HepG2 (cell line): ENCODE measurements around the gene P4HB. TPM values are rescaled to one million over a fixed set of nuclear protein-coding genes. Genes with fewer than 3 reads are reported as not detected.
A peak's percentile ranks its signal among the peaks of the same experiment; 100 is the strongest.

ENCODE experiments used
- ADNP ChIP-seq: sonication (generic); formaldehyde crosslinking; IDR thresholded peaks from 2 replicates; pipeline ENCODE4 v1.4.0; 2020; ENCODE audit warnings: missing genetic modification reagents
- BHLHE40 ChIP-seq: IDR thresholded peaks from 2 replicates; pipeline ENCODE4 v1.6.1; 2011; ENCODE audit warnings: low read length, improper control_type of control experiment
- BORCS8-MEF2B ChIP-seq: sonication (generic); formaldehyde crosslinking; IDR thresholded peaks from 2 replicates; pipeline ENCODE4 v1.8.0; 2022; ENCODE audit warnings: mild to moderate bottlenecking, missing genetic modification reagents
- FOXJ3 ChIP-seq: sonication (generic); formaldehyde crosslinking; IDR thresholded peaks from 2 replicates; pipeline ENCODE4 v1.4.0; 2020; ENCODE audit warnings: missing genetic modification reagents, mild to moderate bottlenecking, borderline replicate concordance
- HDAC2 ChIP-seq: sonication (generic); formaldehyde crosslinking; IDR thresholded peaks from 2 replicates; pipeline ENCODE4 v1.4.0; 2020; ENCODE audit warnings: missing genetic modification reagents
- HNRNPK ChIP-seq: fragments of 200-400 bp; formaldehyde crosslinking; IDR thresholded peaks from 2 replicates; pipeline ENCODE4 v1.6.1; 2018; ENCODE audit warnings: low read length, low read depth, moderate library complexity, mild to moderate bottlenecking; ENCODE audit not compliant: poor library complexity, severe bottlenecking
- HNRNPLL ChIP-seq: fragments of 200-400 bp; formaldehyde crosslinking; IDR thresholded peaks from 2 replicates; pipeline ENCODE4 v1.6.1; 2017; ENCODE audit warnings: mild to moderate bottlenecking, low read depth, low read length; ENCODE audit not compliant: poor library complexity, severe bottlenecking
- HOXA3 ChIP-seq: sonication (generic); formaldehyde crosslinking; IDR thresholded peaks from 2 replicates; pipeline ENCODE4 v1.5.0; 2020; ENCODE audit warnings: missing genetic modification reagents
- MTA3 ChIP-seq: sonication (generic); formaldehyde crosslinking; IDR thresholded peaks from 2 replicates; pipeline ENCODE4 v1.4.0; 2020; ENCODE audit warnings: missing genetic modification reagents
- MTF2 ChIP-seq: sonication (generic); formaldehyde crosslinking; IDR thresholded peaks from 2 replicates; pipeline ENCODE4 v1.5.0; 2020; ENCODE audit warnings: missing genetic modification reagents, borderline replicate concordance
- MYC ChIP-seq: sonication (generic); formaldehyde crosslinking; IDR thresholded peaks from 2 replicates; pipeline ENCODE4 v1.9.0; 2021; ENCODE audit warnings: missing genetic modification reagents, borderline replicate concordance
- SCMH1 ChIP-seq: sonication (generic); formaldehyde crosslinking; IDR thresholded peaks from 2 replicates; pipeline ENCODE4 v1.9.0; 2021; ENCODE audit warnings: missing genetic modification reagents, mild to moderate bottlenecking, borderline replicate concordance
- TCF12 ChIP-seq, 2 experiments: fragments of 450-650 bp in 1 of 2; sonication (generic) in 1 of 2; formaldehyde crosslinking in 1 of 2; IDR thresholded peaks; 2 replicates each; pipeline versions ENCODE4 v1.6.1 to v1.8.0; 2017 to 2022; ENCODE audit warnings: antibody characterized with exemption in 1 of 2, mild to moderate bottlenecking in 1 of 2, missing genetic modification reagents in 1 of 2, moderate library complexity in 1 of 2
- TMF1 ChIP-seq: sonication (generic); formaldehyde crosslinking; IDR thresholded peaks from 2 replicates; pipeline ENCODE4 v1.8.1; 2022; ENCODE audit warnings: low read depth, missing genetic modification reagents
- ZBTB20 ChIP-seq: sonication (generic); formaldehyde crosslinking; IDR thresholded peaks from 2 replicates; pipeline ENCODE4 v1.8.1; 2023; ENCODE audit warnings: missing genetic modification reagents, low read depth, mild to moderate bottlenecking, borderline replicate concordance
- ZFP90 ChIP-seq: sonication (generic); formaldehyde crosslinking; IDR thresholded peaks from 2 replicates; pipeline ENCODE4 v1.8.0; 2022; ENCODE audit warnings: missing genetic modification reagents, mild to moderate bottlenecking, inconsistent platforms, borderline replicate concordance
- ZNF260 ChIP-seq: sonication (generic); formaldehyde crosslinking; IDR thresholded peaks from 2 replicates; pipeline ENCODE4 v1.4.0; 2020; ENCODE audit warnings: missing genetic modification reagents, low read depth, mild to moderate bottlenecking, borderline replicate concordance
- ZNF605 ChIP-seq: sonication (generic); formaldehyde crosslinking; IDR thresholded peaks from 2 replicates; pipeline ENCODE4 v1.8.0; 2022; ENCODE audit warnings: mild to moderate bottlenecking, missing genetic modification reagents
- ZNF720 ChIP-seq: sonication (generic); formaldehyde crosslinking; IDR thresholded peaks from 2 replicates; pipeline ENCODE4 v1.4.0; 2020; ENCODE audit warnings: missing genetic modification reagents
- ZNF746 ChIP-seq: sonication (generic); formaldehyde crosslinking; IDR thresholded peaks from 2 replicates; pipeline ENCODE4 v1.8.0; 2022; ENCODE audit warnings: mild to moderate bottlenecking, missing genetic modification reagents
- ZNF766 ChIP-seq: sonication (generic); formaldehyde crosslinking; IDR thresholded peaks from 2 replicates; pipeline ENCODE4 v1.5.0; 2020; ENCODE audit warnings: missing genetic modification reagents, borderline replicate concordance
- ZNF773 ChIP-seq: sonication (generic); formaldehyde crosslinking; IDR thresholded peaks from 2 replicates; pipeline ENCODE4 v1.4.0; 2020; ENCODE audit warnings: missing genetic modification reagents, borderline replicate concordance
- polyA plus RNA-seq, 8 experiments: library from polyadenylated mRNA; depleted of rRNA in 3 of 8; stranded (reverse) in 7 of 8; unstranded in 1 of 8; fragments of >200 nt; fragmentation: Illumina TruSeq in 4 of 8; extraction: Trizol in 4 of 8; gene quantifications; 2 replicates each; pipeline versions ENCODE4 v1.2.1 to v1.2.3, GENCODE V29; 2011 to 2016; ENCODE audit warnings: low read depth in 4 of 8, missing spikeins in 1 of 8, mixed read lengths in 1 of 8; ENCODE audit not compliant: insufficient read depth in 1 of 8
- total RNA-seq, 5 experiments: library from RNA; depleted of rRNA; stranded (reverse); fragments of >200 nt; fragmentation: Illumina TruSeq; extraction: Trizol; gene quantifications; 2 replicates each; pipeline ENCODE4 v1.2.3, GENCODE V29; 2016; ENCODE audit warnings: low read depth in 1 of 5
- TF ChIP-seq, protein P1 (sequence below): sonication (generic); formaldehyde crosslinking; IDR thresholded peaks from 2 replicates; pipeline ENCODE4 v1.4.0; 2020; ENCODE audit warnings: low read depth, missing genetic modification reagents
- TF ChIP-seq, protein P2 (sequence below): sonication (generic); formaldehyde crosslinking; IDR thresholded peaks from 2 replicates; pipeline ENCODE4 v1.5.1; 2020; ENCODE audit warnings: mild to moderate bottlenecking, missing genetic modification reagents, moderate library complexity

Gene P4HB
- total and polyA plus RNA-seq, 2 of the 13 experiments (the other 11 are each of a cell fraction or from before 2014, with no cell fraction given), result 185 to 782 TPM

DNA sequence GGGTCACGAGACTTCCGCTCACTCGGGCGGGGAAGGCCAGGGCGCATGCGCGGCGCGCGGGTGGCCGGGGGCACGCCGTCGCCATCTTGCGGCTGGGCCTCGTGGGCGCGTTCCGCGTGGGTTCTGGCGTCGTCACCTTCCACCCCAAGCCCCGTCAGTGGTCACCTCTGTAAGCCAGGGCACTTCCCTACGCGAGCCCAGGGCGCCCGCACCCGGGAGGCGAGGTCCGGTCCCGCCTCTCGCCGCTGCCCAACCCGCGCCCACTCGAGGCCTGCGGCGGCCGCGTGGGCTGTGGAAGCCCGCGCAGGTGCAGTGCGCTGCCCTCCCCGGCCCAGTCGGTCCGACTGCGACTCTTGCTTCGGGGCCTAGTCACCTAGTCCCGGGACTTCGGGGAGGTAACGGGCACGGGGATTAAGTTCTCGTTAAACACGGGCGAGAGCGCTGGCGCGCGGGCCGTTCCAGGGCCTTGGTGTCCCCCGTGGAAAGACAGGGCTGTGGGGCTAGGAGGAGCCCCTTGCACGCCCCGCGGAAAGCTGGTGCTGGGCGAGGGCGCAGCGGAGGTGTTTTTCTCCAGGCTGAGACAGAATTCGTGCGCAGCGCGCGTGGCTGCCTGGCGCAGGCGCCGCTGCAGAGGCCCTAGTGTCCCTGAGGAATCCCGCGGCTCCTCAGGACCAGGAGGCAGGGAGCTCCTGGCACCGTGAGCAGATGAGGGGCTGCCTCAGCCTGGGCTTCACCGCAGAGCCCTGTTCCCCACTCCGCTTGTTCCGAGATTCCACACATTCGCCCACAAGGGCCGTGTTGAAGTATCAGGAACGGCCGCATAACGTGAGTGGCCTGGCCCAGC is 11.3 kb upstream of the P4HB start (continued):
- TF ChIP-seq, protein P1, sequence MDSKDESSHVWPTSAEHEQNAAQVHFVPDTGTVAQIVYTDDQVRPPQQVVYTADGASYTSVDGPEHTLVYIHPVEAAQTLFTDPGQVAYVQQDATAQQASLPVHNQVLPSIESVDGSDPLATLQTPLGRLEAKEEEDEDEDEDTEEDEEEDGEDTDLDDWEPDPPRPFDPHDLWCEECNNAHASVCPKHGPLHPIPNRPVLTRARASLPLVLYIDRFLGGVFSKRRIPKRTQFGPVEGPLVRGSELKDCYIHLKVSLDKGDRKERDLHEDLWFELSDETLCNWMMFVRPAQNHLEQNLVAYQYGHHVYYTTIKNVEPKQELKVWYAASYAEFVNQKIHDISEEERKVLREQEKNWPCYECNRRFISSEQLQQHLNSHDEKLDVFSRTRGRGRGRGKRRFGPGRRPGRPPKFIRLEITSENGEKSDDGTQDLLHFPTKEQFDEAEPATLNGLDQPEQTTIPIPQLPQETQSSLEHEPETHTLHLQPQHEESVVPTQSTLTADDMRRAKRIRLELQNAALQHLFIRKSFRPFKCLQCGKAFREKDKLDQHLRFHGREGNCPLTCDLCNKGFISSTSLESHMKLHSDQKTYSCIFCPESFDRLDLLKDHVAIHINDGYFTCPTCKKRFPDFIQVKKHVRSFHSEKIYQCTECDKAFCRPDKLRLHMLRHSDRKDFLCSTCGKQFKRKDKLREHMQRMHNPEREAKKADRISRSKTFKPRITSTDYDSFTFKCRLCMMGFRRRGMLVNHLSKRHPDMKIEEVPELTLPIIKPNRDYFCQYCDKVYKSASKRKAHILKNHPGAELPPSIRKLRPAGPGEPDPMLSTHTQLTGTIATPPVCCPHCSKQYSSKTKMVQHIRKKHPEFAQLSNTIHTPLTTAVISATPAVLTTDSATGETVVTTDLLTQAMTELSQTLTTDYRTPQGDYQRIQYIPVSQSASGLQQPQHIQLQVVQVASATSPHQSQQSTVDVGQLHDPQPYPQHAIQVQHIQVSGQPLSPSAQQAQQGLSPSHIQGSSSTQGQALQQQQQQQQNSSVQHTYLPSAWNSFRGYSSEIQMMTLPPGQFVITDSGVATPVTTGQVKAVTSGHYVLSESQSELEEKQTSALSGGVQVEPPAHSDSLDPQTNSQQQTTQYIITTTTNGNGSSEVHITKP (CRISPR knock-in tag), result no peak
- TF ChIP-seq MTA3 (CRISPR knock-in tag) (no peak), FOXJ3 (CRISPR knock-in tag) (no peak), BHLHE40 (peak; percentile 99), TCF12 (IDR thresholded peaks at IDR 0.05) (no peak), TCF12 (CRISPR knock-in tag; IDR thresholded peaks at IDR 0.05) (peak; percentile 88; the same call in 1 of the 2 replicates), SCMH1 (CRISPR knock-in tag) (no peak), BORCS8-MEF2B (CRISPR knock-in tag) (peak; percentile 95), ZNF773 (CRISPR knock-in tag) (no peak; the same call in 1 of the 2 replicates), ZNF605 (CRISPR knock-in tag) (peak; percentile 28; the same call in 1 of the 2 replicates), ZNF766 (CRISPR knock-in tag) (peak; percentile 89), HOXA3 (CRISPR knock-in tag) (peak; percentile 98), ZBTB20 (CRISPR knock-in tag) (peak; percentile 53), ZNF720 (CRISPR knock-in tag) (no peak), ZFP90 (CRISPR knock-in tag) (peak; percentile 78), MYC (peak; percentile 100), HNRNPLL (peak; percentile 72), ZNF746 (CRISPR knock-in tag) (peak; percentile 69; the same call in 1 of the 2 replicates), HDAC2 (CRISPR knock-in tag) (peak; percentile 96), ADNP (no peak), MTF2 (no peak), HNRNPK (peak; percentile 67), ZNF260 (CRISPR knock-in tag) (no peak), TMF1 (CRISPR knock-in tag) (peak; percentile 88; the same call in 1 of the 2 replicates)
- TF ChIP-seq, protein P2, sequence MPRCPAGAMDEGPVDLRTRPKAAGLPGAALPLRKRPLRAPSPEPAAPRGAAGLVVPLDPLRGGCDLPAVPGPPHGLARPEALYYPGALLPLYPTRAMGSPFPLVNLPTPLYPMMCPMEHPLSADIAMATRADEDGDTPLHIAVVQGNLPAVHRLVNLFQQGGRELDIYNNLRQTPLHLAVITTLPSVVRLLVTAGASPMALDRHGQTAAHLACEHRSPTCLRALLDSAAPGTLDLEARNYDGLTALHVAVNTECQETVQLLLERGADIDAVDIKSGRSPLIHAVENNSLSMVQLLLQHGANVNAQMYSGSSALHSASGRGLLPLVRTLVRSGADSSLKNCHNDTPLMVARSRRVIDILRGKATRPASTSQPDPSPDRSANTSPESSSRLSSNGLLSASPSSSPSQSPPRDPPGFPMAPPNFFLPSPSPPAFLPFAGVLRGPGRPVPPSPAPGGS, result peak; percentile 97; the same call in 1 of the 2 replicates
